ENCODE data around the gene C1QTNF12.
"Not testable (repeated sequence)": the region's sequence is repeated elsewhere in the genome, so short reads cannot be mapped to it uniquely, and the experiment has no call there.

The C1QTNF12 gene

GRCh38 chr1:1196431-1197187 lies 49.9 kb downstream of the C1QTNF12 start:
- H3K27me3 Mint-ChIP-seq = peaks cover 36% of the 10 kb centered on the region
- intact Hi-C loops (cut with micrococcal nuclease) = no loop called here
- no peak overlapping the region for H3K27ac Mint-ChIP-seq
- peaks cover 22% of the 10 kb centered on the region for H3K9me3 Mint-ChIP-seq
- H3K4me1 Mint-ChIP-seq (ENCODE audit: low read depth) = peaks cover 14% of the 10 kb centered on the region
- no peaks in the 10 kb centered on the region for H3K36me3 Mint-ChIP-seq (ENCODE audit: low read depth)
- H3K4me3 Mint-ChIP-seq = no peak overlapping the region

GRCh38 chr1:1195726-1196125 lies 50.8 kb downstream of the C1QTNF12 start:
- H3K36me3 Mint-ChIP-seq (ENCODE audit: low read depth); H3K27ac Mint-ChIP-seq; H3K4me3 Mint-ChIP-seq; intact Hi-C loops (cut with micrococcal nuclease): not testable (repeated sequence)
- H3K27me3 Mint-ChIP-seq = peaks cover 34% of the 10 kb centered on the region
- H3K9me3 Mint-ChIP-seq = peaks cover 24% of the 10 kb centered on the region
- H3K4me1 Mint-ChIP-seq (ENCODE audit: low read depth) = peaks cover 14% of the 10 kb centered on the region

- Mint-ChIP-seq H3K27ac (no peak overlapping the region), H3K4me1 (ENCODE audit: low read depth) (peaks cover 4% of the 10 kb centered on the region), H3K4me3 (no peak overlapping the region), H3K9me3 (peaks cover 24% of the 10 kb centered on the region), H3K36me3 (ENCODE audit: low read depth) (no peaks in the 10 kb centered on the region), H3K27me3 (peaks cover 24% of the 10 kb centered on the region)
- intact Hi-C loops (cut with micrococcal nuclease) = no loop called here
Observed at GRCh38 chr1:1194723-1195122, 51.8 kb downstream of the C1QTNF12 start.
